ENCODE data around the gene PRSS3. TPM values are rescaled to one million over a fixed set of nuclear protein-coding genes. Genes with fewer than 3 reads are reported as not detected.
"Not testable (repeated sequence)": the region's sequence is repeated elsewhere in the genome, so short reads cannot be mapped to it uniquely, and the experiment has no call there.

Gene PRSS3
- total RNA-seq, 1 experiment from 2014 or later, result 33.8 TPM

- CTCF ChIA-PET, result no interaction called here
- POLR2A ChIA-PET, result no interaction called here
Measured at GRCh38 chr9:33765411-33765810, 29.9 kb upstream of the PRSS3 start.

GRCh38 chr9:33770156-33770880, 25.0 kb upstream of the PRSS3 start:
- H3K4me1 Mint-ChIP-seq (ENCODE audit: low read depth, unreplicated experiment); H3K4me3 Mint-ChIP-seq (ENCODE audit: unreplicated experiment); H3K36me3 Mint-ChIP-seq (ENCODE audit: insufficient read depth, unreplicated experiment); DNase-seq; POLR2A ChIA-PET; BruUV-seq (replicated peaks); H3K9me3 ChIP-seq; H3K27me3 Mint-ChIP-seq (ENCODE audit: insufficient read depth, unreplicated experiment); H3K4me1 ChIP-seq; H3K36me3 ChIP-seq (ENCODE audit: control insufficient read depth, insufficient read depth, low read length); H3K27ac Mint-ChIP-seq (ENCODE audit: unreplicated experiment); CTCF ChIA-PET; H3K9me3 Mint-ChIP-seq (ENCODE audit: unreplicated experiment); H3K4me3 ChIP-seq (ENCODE audit: low read depth, low read length); intact Hi-C loops (cut with micrococcal nuclease; ENCODE audit: unreplicated experiment); H3K27me3 ChIP-seq (replicated peaks; ENCODE audit: control insufficient read depth, insufficient read depth, low read length): not testable (repeated sequence)

More at GRCh38 chr9:33765411-33765810, 29.9 kb upstream of the PRSS3 start:
- no peak overlapping the region for H3K4me3 ChIP-seq (ENCODE audit: low read depth, low read length)
- no peak overlapping the region for H3K27ac Mint-ChIP-seq (ENCODE audit: unreplicated experiment)
- H3K36me3 ChIP-seq (ENCODE audit: control insufficient read depth, insufficient read depth, low read length), result no peaks in the 10 kb centered on the region
- no peaks in the 10 kb centered on the region for H3K27me3 ChIP-seq (replicated peaks; ENCODE audit: control insufficient read depth, insufficient read depth, low read length)
- no TSS peak for BruUV-seq (replicated peaks)
- no peaks in the 10 kb centered on the region for H3K4me1 Mint-ChIP-seq (ENCODE audit: low read depth, unreplicated experiment)
- H3K4me1 ChIP-seq, result no peaks in the 10 kb centered on the region
- TF ChIP-seq CTCF (IDR thresholded peaks at IDR 0.05; ENCODE audit: insufficient read depth in 1 of 2, low read depth in 1 of 2, low read length in 1 of 2, severe bottlenecking in 1 of 2, unreplicated experiment in 1 of 2), result no peak
- DNase-seq, result no peak
- H3K9me3 ChIP-seq, result no peaks in the 10 kb centered on the region
- H3K27me3 Mint-ChIP-seq (ENCODE audit: insufficient read depth, unreplicated experiment), result no peaks in the 10 kb centered on the region
- H3K9me3 Mint-ChIP-seq (ENCODE audit: unreplicated experiment), result no peaks in the 10 kb centered on the region
- H3K4me3 Mint-ChIP-seq (ENCODE audit: unreplicated experiment), result no peak overlapping the region
- H3K36me3 Mint-ChIP-seq (ENCODE audit: insufficient read depth, unreplicated experiment), result no peaks in the 10 kb centered on the region
- intact Hi-C loops (cut with micrococcal nuclease; ENCODE audit: unreplicated experiment), result no loop called here

GRCh38 chr9:33773135-33773534, 22.2 kb upstream of the PRSS3 start:
- H3K36me3 ChIP-seq (ENCODE audit: control insufficient read depth, insufficient read depth, low read length); H3K36me3 Mint-ChIP-seq (ENCODE audit: insufficient read depth, unreplicated experiment); H3K27ac Mint-ChIP-seq (ENCODE audit: unreplicated experiment); H3K27me3 ChIP-seq (replicated peaks; ENCODE audit: control insufficient read depth, insufficient read depth, low read length); BruUV-seq (replicated peaks); intact Hi-C loops (cut with micrococcal nuclease; ENCODE audit: unreplicated experiment); H3K4me3 ChIP-seq (ENCODE audit: low read depth, low read length); CTCF ChIA-PET; H3K9me3 Mint-ChIP-seq (ENCODE audit: unreplicated experiment); H3K4me1 ChIP-seq; H3K27me3 Mint-ChIP-seq (ENCODE audit: insufficient read depth, unreplicated experiment); H3K4me1 Mint-ChIP-seq (ENCODE audit: low read depth, unreplicated experiment); H3K9me3 ChIP-seq; DNase-seq; POLR2A ChIA-PET: not testable (repeated sequence)
- H3K4me3 Mint-ChIP-seq (ENCODE audit: unreplicated experiment), result peak overlapping the region; percentile 3

- POLR2A ChIA-PET; H3K27me3 ChIP-seq (replicated peaks; ENCODE audit: control insufficient read depth, insufficient read depth, low read length); H3K36me3 Mint-ChIP-seq (ENCODE audit: insufficient read depth, unreplicated experiment); DNase-seq; H3K27me3 Mint-ChIP-seq (ENCODE audit: insufficient read depth, unreplicated experiment); H3K4me1 Mint-ChIP-seq (ENCODE audit: low read depth, unreplicated experiment); H3K9me3 Mint-ChIP-seq (ENCODE audit: unreplicated experiment); H3K9me3 ChIP-seq; H3K4me3 Mint-ChIP-seq (ENCODE audit: unreplicated experiment); H3K4me1 ChIP-seq; BruUV-seq (replicated peaks); H3K4me3 ChIP-seq (ENCODE audit: low read depth, low read length); H3K27ac Mint-ChIP-seq (ENCODE audit: unreplicated experiment); H3K36me3 ChIP-seq (ENCODE audit: control insufficient read depth, insufficient read depth, low read length): not testable (repeated sequence)
- intact Hi-C loops (cut with micrococcal nuclease; ENCODE audit: unreplicated experiment), result loop anchor here (1.0 kb wide), 1 partner anchor 21 kb away; no protein-coding TSS in a partner anchor
- CTCF ChIA-PET, result interaction anchor here (0.7 to 1.7 kb wide), 2 partner anchors 36 to 281 kb away, joined by 3 to 7 read pairs; no protein-coding TSS in a partner anchor
Measured at GRCh38 chr9:33774074-33774659, 21.2 kb upstream of the PRSS3 start.

All from Caco-2 (cell line).